Measurements from ENCODE around the gene FMO4. TPM values are rescaled to one million over a fixed set of nuclear protein-coding genes. Genes with fewer than 3 reads are reported as not detected.

Gene FMO4
- total and polyA plus RNA-seq, 9 of the 15 experiments (the other 6 are each of a cell fraction or from before 2014, with no cell fraction given) = 0.25 to 1.1 (median 0.54) TPM; not detected in 2

GRCh38 chr1:171311771-171312558, 2.0 kb upstream of the FMO4 start (continued):
- TF ChIP-seq, protein P1, sequence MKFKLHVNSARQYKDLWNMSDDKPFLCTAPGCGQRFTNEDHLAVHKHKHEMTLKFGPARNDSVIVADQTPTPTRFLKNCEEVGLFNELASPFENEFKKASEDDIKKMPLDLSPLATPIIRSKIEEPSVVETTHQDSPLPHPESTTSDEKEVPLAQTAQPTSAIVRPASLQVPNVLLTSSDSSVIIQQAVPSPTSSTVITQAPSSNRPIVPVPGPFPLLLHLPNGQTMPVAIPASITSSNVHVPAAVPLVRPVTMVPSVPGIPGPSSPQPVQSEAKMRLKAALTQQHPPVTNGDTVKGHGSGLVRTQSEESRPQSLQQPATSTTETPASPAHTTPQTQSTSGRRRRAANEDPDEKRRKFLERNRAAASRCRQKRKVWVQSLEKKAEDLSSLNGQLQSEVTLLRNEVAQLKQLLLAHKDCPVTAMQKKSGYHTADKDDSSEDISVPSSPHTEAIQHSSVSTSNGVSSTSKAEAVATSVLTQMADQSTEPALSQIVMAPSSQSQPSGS (CRISPR knock-in tag; IDR thresholded peaks at IDR 0.05) = no peak

DNA sequence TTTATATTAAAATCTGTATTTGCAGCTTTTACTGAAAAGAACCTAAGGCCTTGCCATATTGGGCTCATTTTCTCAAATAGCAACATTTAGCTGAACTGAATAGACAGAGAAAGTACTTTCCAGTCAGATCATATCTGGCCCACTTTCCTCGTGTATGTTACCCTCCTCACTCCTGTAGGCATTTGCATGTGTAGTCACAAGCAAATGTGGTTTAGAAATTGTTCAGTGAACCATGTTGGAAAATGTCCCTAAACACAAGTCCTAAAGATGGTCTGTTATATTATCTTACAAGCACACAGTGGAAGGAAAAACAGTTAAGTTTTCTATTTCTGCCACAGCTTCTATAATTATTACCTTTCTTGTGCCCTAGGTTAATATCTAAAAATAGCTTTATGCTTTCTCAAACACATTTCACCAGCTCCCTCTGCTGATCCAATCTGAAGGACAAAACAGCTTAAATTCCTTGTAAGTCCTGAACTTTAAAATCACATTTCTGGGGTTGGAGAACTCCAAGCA, 606 bp upstream of the FMO4 start:
- Histone ChIP-seq H3K4me3 (no peak overlapping the region), H3K9ac (ENCODE audit: insufficient read depth in 1 of 2, low read depth in 2 of 2, low read length in 2 of 2) (no peak overlapping the region), H2AFZ (ENCODE audit: low read depth, low read length) (peak overlapping the region; percentile 3; the same call in 1 of the 2 replicates), H3K27me3 (ENCODE audit: control insufficient read depth in 2 of 2, insufficient read depth in 2 of 2, low read length in 2 of 2) (no peaks in the 10 kb centered on the region), H3K27ac (ENCODE audit: extremely low read depth, low read depth, low read length) (no peak overlapping the region), H3K36me3 (ENCODE audit: control insufficient read depth, insufficient read depth, low read length) (no peaks in the 10 kb centered on the region), H3K79me2 (ENCODE audit: control insufficient read depth, insufficient read depth, low read length) (no peaks in the 10 kb centered on the region), H3K4me2 (ENCODE audit: insufficient read depth, low read length) (no peak overlapping the region), H3K4me1 (replicated peaks in 1 of 2; ENCODE audit: control insufficient read depth in 2 of 2, insufficient read depth in 2 of 2, low read length in 2 of 2) (no peaks in the 10 kb centered on the region), H3K9me1 (ENCODE audit: control insufficient read depth, insufficient read depth, low read length) (no peaks in the 10 kb centered on the region), H4K20me1 (replicated peaks; ENCODE audit: control insufficient read depth, insufficient read depth, low read length) (no peaks in the 10 kb centered on the region), H3K9me3 (replicated peaks; ENCODE audit: control insufficient read depth, insufficient read depth, low read depth, low read length) (no peaks in the 10 kb centered on the region)
- no peak for FAIRE-seq
- ATAC-seq = no peak
- no peak for DNase-seq (ENCODE audit: extremely low read depth in 1 of 4, low spot score in 3 of 4)
- ChIA-PET POLR2A (interaction anchor here (0.5 to 1.3 kb wide), 3 partner anchors 8 to 22 kb away, joined by 3 to 7 read pairs (median 3); no protein-coding TSS in a partner anchor), CTCF (ENCODE audit: low intra/inter-chr PET ratio) (interaction anchor here (0.6 kb wide), 2 partner anchors 61 to 67 kb away, joined by 3 read pairs; no protein-coding TSS in a partner anchor)
- no peak for TF ChIP-seq SMARCB1 (IDR thresholded peaks at IDR 0.05; ENCODE audit: insufficient read length, low read depth)
- no peak for TF ChIP-seq ZNF431 (CRISPR knock-in tag; IDR thresholded peaks at IDR 0.05)
- TF ChIP-seq ZNF583 (CRISPR knock-in tag; IDR thresholded peaks at IDR 0.05) = no peak
- TF ChIP-seq ZNF282 (CRISPR knock-in tag; IDR thresholded peaks at IDR 0.05) = no peak
- no peak for TF ChIP-seq ZNF436 (CRISPR knock-in tag; IDR thresholded peaks at IDR 0.05)
- TF ChIP-seq TRIM28 (IDR thresholded peaks at IDR 0.05) = no peak
- in situ Hi-C loops (cut with MboI) = no loop called here
- 0% methylated on average over 1 of the region's 1 CpG for WGBS (ENCODE audit: insufficient coverage, low coverage, missing lambda C conversion rate)
- intact Hi-C loops (cut with micrococcal nuclease) = loop anchor here (5.0 kb wide), 1 partner anchor 66 kb away; the partner anchor contains the start of gene FMO1
- BruUV-seq (replicated peaks) = no TSS peak
